Skeletal muscle tissue (tissue), 4 donors: ENCODE measurements around the gene SP8. TPM values are rescaled to one million over a fixed set of nuclear protein-coding genes. Genes with fewer than 3 reads are reported as not detected.
"Not testable (repeated sequence)": the region's sequence is repeated elsewhere in the genome, so short reads cannot be mapped to it uniquely, and the experiment has no call there.

Source experiments
- H3K27ac ChIP-seq: one replicate; pipeline ENCODE4 v1.7.0; 2013; ENCODE audit warnings: mild to moderate bottlenecking, low read depth, low read length, inconsistent platforms
- H3K27me3 ChIP-seq, 3 donors: one replicate each; pipeline ENCODE4 v1.7.0; 2013; ENCODE audit warnings: low read length in 3 of 3; ENCODE audit not compliant: control insufficient read depth in 3 of 3, insufficient read depth in 3 of 3
- H3K36me3 ChIP-seq, 3 donors: one replicate each; pipeline ENCODE4 v1.7.0; 2013; ENCODE audit warnings: low read length in 3 of 3; ENCODE audit not compliant: control insufficient read depth in 3 of 3, insufficient read depth in 3 of 3
- H3K4me1 ChIP-seq, 3 donors: one replicate each; pipeline ENCODE4 v1.7.0; 2013; ENCODE audit warnings: low read length in 3 of 3, mild to moderate bottlenecking in 3 of 3; ENCODE audit not compliant: control insufficient read depth in 3 of 3, insufficient read depth in 3 of 3
- H3K4me3 ChIP-seq, 3 donors: one replicate each; pipeline ENCODE4 v1.7.0; 2013; ENCODE audit warnings: low read length in 3 of 3
- H3K9ac ChIP-seq, 3 donors: one replicate each; pipeline ENCODE4 v1.7.0; 2013; ENCODE audit warnings: low read length in 3 of 3, mild to moderate bottlenecking in 3 of 3, moderate library complexity in 2 of 3, low read depth in 1 of 3
- H3K9me3 ChIP-seq, 3 donors: one replicate each; pipeline ENCODE4 v1.7.0; 2013; ENCODE audit warnings: low read length in 3 of 3; ENCODE audit not compliant: control insufficient read depth in 3 of 3
- total RNA-seq: library from RNA; depleted of rRNA; stranded (reverse); fragments of >200 nt; gene quantifications from one replicate; pipeline ENCODE4 v1.2.3, GENCODE V29; 2014
- donor health status: Osteomylitis.

SP8 gene
- total RNA-seq, 1 donor from 2014 or later, result not detected

DNA sequence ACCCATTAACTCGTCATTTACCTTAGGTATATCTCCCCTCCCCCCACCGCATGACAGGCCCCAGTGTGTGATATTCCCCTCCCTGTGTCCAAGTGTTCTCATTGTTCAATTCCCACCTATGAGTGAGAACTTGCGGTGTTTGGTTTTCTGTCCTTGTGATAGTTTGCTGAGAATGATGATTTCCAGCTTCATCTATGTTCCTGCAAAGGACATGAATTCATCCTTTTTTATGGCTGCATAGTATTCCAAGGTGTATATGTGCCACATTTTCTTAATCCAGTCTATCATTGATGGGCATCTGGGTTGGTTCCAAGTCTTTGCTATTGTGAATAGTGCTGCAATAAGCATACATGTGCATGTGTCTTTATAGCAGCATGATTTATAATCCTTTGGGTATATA lies 34.7 kb upstream of the SP8 start:
- H3K9ac ChIP-seq, H3K27ac ChIP-seq, H3K27me3 ChIP-seq, H3K9me3 ChIP-seq, H3K36me3 ChIP-seq, H3K4me1 ChIP-seq, H3K4me3 ChIP-seq: not testable (repeated sequence)

DNA sequence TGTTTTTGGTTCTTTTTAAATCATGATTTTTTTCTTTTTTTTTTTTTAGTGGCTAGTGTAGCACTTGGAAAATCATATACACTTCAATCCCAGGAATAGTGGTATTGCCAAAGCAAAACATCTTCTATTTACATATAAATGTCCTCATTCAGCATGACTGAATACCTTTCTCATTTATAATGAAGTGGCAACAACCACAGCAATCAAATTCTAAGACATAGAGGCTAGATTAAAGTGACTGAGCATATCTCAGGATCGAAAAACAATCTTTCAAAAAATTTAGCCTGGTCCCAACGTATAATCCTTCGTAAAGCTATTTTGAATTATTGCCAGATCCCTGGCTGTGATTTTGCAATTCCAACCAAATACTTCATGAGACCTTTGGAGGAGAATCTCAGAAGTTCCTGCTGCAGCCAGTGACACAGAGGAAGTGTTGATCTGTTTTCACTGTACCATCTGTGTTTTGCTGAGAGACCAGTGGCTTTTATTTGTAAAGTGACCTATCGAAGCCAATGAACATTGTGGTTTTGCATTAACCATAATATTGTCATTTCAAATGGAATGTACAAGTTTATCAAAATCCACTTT lies 29.8 kb upstream of the SP8 start:
- no peak overlapping the region for H3K4me3 ChIP-seq
- no peak overlapping the region for H3K27ac ChIP-seq
- no peaks in the 10 kb centered on the region for H3K4me1 ChIP-seq
- no peaks in the 10 kb centered on the region for H3K9me3 ChIP-seq
- H3K27me3 ChIP-seq, result no peaks in the 10 kb centered on the region
- no peak overlapping the region for H3K9ac ChIP-seq
- H3K36me3 ChIP-seq, result no peaks in the 10 kb centered on the region

DNA sequence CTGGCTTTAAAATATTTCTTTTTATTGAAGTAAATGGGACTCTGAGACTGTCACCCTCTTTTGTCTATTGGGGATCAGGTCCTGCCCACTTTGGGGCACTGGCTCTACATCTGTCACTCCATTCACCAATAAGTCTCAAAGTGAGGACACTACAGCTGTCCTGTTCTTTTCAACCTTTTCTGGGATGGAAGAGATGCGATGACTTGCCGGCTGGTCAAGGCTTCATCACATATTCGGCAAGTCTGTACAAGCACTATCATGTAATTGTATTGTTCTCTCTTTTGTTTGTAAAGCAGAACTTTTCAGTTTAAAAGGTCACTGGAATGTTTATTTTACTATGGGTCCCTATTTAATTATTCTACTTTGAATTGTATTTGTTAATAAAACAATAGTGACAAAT lies 17.7 kb upstream of the SP8 start:
- Histone ChIP-seq H3K27me3 (peaks cover 2 to 9% (median 7%) of the 10 kb centered on the region in 3 donors), H3K36me3 (no peaks in the 10 kb centered on the region), H3K27ac (no peak overlapping the region), H3K9ac (no peak overlapping the region), H3K4me1 (no peaks in the 10 kb centered on the region), H3K9me3 (peaks cover 0 to 6% (median 0%) of the 10 kb centered on the region in 3 donors), H3K4me3 (no peak overlapping the region)

DNA sequence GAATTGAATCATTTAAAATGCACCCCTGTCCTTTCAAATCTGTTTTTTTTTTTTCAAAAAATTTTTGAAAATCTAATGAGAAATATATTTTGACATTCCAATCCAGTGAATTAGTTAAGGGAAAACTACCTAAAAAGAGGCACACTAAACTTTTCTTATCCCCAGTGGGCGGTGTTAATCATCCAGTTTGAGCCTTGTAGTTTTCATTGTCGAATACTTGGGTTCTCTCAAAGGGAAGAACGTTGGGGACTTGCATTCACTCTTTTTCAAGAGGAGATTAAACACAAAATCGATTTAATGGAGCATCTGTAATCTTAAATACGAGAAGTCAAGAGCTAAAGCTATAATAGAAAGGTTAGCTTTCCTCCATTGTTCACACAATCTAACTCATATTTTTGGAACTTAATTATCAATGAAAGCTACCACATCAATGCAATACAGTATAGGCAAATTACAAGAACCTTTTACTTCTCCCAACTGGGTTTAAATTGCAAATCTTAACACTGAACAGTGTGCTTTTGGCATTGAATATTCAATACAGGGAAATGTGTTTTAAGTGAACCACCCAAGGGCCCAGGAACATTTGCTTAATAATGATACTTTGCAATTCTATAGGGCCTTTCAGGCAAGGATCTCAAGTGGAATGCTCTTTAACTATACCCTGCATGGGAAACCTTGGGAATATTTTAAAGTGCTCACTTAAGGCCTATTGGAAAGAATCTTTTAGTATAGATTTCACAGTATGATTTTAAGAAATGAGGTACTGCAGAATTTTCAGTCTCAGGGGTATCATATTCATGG lies 13.1 kb upstream of the SP8 start:
- Histone ChIP-seq H3K27me3 (peaks cover 38 to 45% (median 41%) of the 10 kb centered on the region in 3 donors), H3K9ac (no peak overlapping the region), H3K9me3 (no peaks in the 10 kb centered on the region), H3K36me3 (no peaks in the 10 kb centered on the region), H3K27ac (no peak overlapping the region), H3K4me1 (peaks cover 7 to 11% (median 8%) of the 10 kb centered on the region in 3 donors), H3K4me3 (no peak overlapping the region)

DNA sequence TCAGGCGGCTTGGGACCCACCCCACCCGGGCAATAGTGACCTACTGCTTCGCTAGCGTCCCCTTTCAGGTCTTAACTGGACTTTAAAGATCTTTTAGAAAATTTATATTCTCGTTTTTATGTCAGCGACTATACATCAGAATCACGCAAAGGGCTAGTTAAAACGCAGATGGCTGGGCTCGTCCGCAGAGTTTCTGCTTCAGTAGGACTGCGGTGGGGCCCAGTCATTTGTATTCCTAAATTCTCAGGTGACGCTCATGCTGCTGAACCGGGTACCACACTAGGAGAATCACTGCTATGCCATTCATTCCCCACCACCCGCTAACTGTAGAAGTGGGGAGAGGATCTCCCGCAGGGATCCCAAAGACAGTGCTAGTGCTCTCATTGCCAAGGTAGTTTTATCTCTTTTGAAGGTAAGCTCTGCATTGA lies 12.0 kb upstream of the SP8 start:
- no peaks in the 10 kb centered on the region for H3K9me3 ChIP-seq
- no peak overlapping the region for H3K4me3 ChIP-seq
- H3K27me3 ChIP-seq, result peaks cover 49 to 56% (median 51%) of the 10 kb centered on the region in 3 donors
- H3K27ac ChIP-seq, result no peak overlapping the region
- no peaks in the 10 kb centered on the region for H3K36me3 ChIP-seq
- H3K4me1 ChIP-seq, result peaks cover 7 to 11% (median 8%) of the 10 kb centered on the region in 3 donors
- H3K9ac ChIP-seq, result no peak overlapping the region

DNA sequence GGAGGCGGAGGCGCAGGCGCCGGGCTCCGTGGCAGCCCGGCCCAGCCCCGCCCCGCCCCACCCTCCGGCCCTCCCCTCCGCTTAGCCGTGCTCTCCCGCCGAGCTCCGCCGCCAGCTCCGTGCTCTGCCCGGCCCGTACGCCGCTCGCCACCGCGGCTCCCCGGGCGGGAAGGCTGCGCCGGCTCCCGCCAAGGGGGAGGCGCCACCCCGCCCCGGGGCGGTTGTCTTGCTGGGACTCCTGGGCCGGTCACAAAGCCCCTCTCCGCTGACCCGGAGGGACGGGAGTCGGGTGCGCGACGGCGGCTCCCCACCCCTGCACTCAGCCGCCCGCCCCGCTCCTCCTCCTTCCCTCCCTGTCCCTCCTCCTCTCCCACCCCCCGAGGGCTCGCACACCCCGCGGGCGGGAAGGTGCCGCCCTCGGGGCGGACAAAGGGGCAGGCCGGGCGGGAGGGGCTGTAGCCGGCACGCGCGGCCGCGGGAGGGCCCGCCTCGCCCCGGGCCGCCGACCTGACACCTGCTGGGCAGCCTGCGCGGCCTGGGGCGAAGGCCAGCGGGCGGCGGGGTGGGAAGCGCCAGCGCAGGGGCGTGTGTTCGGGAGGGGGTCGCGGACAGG lies 11.5 kb upstream of the SP8 start:
- peaks cover 54 to 60% (median 56%) of the 10 kb centered on the region in 3 donors for H3K27me3 ChIP-seq
- H3K27ac ChIP-seq, result no peak overlapping the region
- H3K36me3 ChIP-seq, result no peaks in the 10 kb centered on the region
- peaks cover 7 to 11% (median 8%) of the 10 kb centered on the region in 3 donors for H3K4me1 ChIP-seq
- H3K9ac ChIP-seq, result no peak overlapping the region
- no peak overlapping the region for H3K4me3 ChIP-seq
- no peaks in the 10 kb centered on the region for H3K9me3 ChIP-seq

DNA sequence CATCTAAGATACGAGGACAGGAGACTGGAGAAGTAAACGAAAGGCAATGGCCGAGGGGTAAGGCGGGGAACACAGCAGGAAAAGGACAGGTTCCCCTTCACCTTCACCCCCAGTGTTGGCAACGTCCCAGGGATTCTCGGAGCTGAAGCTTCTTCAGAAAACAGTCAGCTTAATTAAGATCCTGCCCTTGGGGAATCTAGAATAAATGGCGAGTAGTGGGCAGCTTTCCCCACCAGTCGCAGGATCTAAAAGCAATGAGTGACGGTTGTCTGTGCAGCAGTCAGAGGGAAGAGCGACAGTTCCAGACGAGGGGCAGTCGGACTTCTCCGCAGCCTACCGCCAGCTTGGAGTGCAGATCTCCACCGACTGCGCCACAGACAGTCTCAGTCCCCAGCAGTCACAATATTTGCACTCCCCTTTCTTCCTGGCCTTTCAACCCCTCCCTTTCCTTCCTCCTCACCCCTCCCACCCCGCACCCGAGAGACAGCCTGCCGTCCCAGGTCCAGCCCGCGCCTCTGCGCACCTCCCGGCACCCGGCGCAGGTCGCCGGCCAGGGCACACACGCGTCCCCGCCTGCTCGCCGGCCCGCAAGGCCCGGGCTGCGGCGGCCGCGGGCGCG lies 10.9 kb upstream of the SP8 start:
- peaks cover 60 to 65% (median 63%) of the 10 kb centered on the region in 3 donors for H3K27me3 ChIP-seq
- H3K36me3 ChIP-seq, result no peaks in the 10 kb centered on the region
- H3K4me3 ChIP-seq, result peak overlapping the region; percentile 58 to 67 (median 64)
- peaks cover 7 to 11% (median 8%) of the 10 kb centered on the region in 3 donors for H3K4me1 ChIP-seq
- H3K9me3 ChIP-seq, result no peaks in the 10 kb centered on the region
- no peak overlapping the region for H3K27ac ChIP-seq
- peak overlapping the region in 1 of 3 donors; percentile 10 for H3K9ac ChIP-seq

DNA sequence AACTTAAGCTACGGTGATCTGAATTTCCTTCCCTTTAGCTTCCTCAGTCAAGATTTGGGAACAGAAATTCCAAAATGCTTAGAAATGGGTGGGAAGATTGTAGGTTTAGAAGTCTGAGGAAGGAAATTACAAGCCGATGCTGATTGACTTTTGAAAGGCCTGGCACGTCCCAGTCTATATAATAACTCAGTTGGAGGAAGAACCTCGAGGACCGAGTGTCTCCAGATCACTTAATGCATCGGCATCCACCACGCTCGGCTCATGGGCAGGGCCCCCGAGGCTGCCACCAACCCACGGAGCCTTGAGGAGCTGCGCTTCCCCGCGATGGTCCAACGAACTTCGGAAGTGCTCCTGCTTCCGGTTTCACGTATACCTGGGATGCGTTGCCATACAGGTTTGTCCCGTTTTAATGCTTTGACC lies 10.4 kb upstream of the SP8 start:
- peak overlapping the region in 2 of 3 donors; percentile 58 to 67 for H3K4me3 ChIP-seq
- H3K36me3 ChIP-seq, result no peaks in the 10 kb centered on the region
- H3K9me3 ChIP-seq, result peaks cover 0 to 3% (median 0%) of the 10 kb centered on the region in 3 donors
- H3K27ac ChIP-seq, result no peak overlapping the region
- H3K4me1 ChIP-seq, result peaks cover 7 to 11% (median 8%) of the 10 kb centered on the region in 3 donors
- no peak overlapping the region for H3K9ac ChIP-seq
- H3K27me3 ChIP-seq, result peaks cover 65 to 70% (median 68%) of the 10 kb centered on the region in 3 donors

DNA sequence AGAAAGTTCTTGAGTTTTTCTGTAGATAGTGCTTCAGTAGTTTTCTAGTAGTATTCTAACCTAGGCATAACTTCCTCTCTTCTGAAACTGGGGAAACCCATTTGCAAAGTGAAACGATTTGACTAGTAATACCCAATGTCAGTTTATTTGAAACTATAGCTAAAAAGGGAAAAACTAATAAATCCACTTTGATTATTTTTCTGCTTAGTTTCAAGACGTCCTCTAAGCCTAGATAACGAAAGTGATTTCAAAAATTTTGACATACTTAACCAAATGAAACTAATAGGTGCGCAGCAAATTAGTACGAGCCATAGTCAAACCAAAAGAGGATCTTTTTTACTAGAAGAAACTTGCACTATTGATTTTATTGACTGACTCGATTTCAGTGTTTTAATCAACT lies 9.8 kb upstream of the SP8 start:
- Histone ChIP-seq H3K27ac (no peak overlapping the region), H3K4me3 (no peak overlapping the region), H3K4me1 (peaks cover 7 to 11% (median 8%) of the 10 kb centered on the region in 3 donors), H3K36me3 (no peaks in the 10 kb centered on the region), H3K9ac (no peak overlapping the region), H3K27me3 (peaks cover 71 to 76% (median 72%) of the 10 kb centered on the region in 3 donors), H3K9me3 (peaks cover 0 to 4% (median 0%) of the 10 kb centered on the region in 3 donors)
